Fibroblast of pulmonary artery (primary cell): Measurements from ENCODE around the gene HSPA13.

Experiments used
- DNase-seq: peaks from one replicate; pipeline ENCODE4 v3.0.0-alpha.2; 2010; ENCODE audit warnings: low read depth
- H3K4me3 ChIP-seq: replicated peaks from 2 replicates; pipeline ENCODE4 v1.5.1; 2011; ENCODE audit warnings: low read depth, mild to moderate bottlenecking, control low read depth, low read length, moderate library complexity
- TF ChIP-seq, protein P1 (sequence below): IDR thresholded peaks from 2 replicates; pipeline ENCODE4 v1.5.1; 2011; ENCODE audit warnings: mild to moderate bottlenecking, control low read depth, low read length, inconsistent platforms; ENCODE audit errors: missing control alignments

The HSPA13 gene

DNA sequence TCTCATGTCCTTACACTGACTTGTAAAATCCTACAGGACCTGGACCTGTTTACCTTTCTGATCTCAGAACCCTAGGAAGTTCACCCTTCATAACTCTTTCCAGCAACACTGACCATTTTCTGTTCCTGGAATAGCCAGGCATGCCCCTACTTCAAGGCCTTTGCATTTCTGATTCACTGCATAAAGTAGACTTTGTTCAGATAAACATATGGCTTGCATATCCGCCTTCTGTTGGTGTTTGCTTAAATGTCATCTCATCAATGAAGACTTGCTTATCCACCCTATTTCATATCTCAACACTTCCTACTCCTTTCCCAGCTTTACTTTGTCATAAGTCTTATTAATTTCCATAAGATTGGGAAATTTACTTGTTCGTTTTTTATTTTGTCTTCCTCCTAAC is 57.4 kb downstream of the HSPA13 start:
- TF ChIP-seq, protein P1, sequence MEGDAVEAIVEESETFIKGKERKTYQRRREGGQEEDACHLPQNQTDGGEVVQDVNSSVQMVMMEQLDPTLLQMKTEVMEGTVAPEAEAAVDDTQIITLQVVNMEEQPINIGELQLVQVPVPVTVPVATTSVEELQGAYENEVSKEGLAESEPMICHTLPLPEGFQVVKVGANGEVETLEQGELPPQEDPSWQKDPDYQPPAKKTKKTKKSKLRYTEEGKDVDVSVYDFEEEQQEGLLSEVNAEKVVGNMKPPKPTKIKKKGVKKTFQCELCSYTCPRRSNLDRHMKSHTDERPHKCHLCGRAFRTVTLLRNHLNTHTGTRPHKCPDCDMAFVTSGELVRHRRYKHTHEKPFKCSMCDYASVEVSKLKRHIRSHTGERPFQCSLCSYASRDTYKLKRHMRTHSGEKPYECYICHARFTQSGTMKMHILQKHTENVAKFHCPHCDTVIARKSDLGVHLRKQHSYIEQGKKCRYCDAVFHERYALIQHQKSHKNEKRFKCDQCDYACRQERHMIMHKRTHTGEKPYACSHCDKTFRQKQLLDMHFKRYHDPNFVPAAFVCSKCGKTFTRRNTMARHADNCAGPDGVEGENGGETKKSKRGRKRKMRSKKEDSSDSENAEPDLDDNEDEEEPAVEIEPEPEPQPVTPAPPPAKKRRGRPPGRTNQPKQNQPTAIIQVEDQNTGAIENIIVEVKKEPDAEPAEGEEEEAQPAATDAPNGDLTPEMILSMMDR: no peak
- DNase-seq: no peak
- no peak overlapping the region for H3K4me3 ChIP-seq
